ENCODE results near the gene UBB.

The UBB gene

GRCh38 chr17:16427020-16427419 lies 46.1 kb downstream of the UBB start:
- H3K9ac ChIP-seq (ENCODE audit: low read depth in 1 of 2, low read length in 2 of 2) = no peak overlapping the region
- H3K9me3 ChIP-seq (ENCODE audit: control insufficient read depth in 2 of 2, low read length in 2 of 2) = no peaks in the 10 kb centered on the region
- H3K27ac ChIP-seq (ENCODE audit: low read depth in 2 of 2, low read length in 2 of 2) = no peak overlapping the region
- H3K4me3 ChIP-seq (ENCODE audit: low read length in 2 of 2) = no peak overlapping the region
- H3K27me3 ChIP-seq (ENCODE audit: control insufficient read depth in 2 of 2, insufficient read depth in 2 of 2, low read length in 2 of 2) = no peaks in the 10 kb centered on the region
- peaks cover 3 to 19% of the 10 kb centered on the region in 2 donors for H3K36me3 ChIP-seq (ENCODE audit: control insufficient read depth in 2 of 2, insufficient read depth in 2 of 2, low read length in 2 of 2)
- no peaks in the 10 kb centered on the region for H3K4me1 ChIP-seq (ENCODE audit: control insufficient read depth in 2 of 2, insufficient read depth in 2 of 2, low read length in 2 of 2)

DNA sequence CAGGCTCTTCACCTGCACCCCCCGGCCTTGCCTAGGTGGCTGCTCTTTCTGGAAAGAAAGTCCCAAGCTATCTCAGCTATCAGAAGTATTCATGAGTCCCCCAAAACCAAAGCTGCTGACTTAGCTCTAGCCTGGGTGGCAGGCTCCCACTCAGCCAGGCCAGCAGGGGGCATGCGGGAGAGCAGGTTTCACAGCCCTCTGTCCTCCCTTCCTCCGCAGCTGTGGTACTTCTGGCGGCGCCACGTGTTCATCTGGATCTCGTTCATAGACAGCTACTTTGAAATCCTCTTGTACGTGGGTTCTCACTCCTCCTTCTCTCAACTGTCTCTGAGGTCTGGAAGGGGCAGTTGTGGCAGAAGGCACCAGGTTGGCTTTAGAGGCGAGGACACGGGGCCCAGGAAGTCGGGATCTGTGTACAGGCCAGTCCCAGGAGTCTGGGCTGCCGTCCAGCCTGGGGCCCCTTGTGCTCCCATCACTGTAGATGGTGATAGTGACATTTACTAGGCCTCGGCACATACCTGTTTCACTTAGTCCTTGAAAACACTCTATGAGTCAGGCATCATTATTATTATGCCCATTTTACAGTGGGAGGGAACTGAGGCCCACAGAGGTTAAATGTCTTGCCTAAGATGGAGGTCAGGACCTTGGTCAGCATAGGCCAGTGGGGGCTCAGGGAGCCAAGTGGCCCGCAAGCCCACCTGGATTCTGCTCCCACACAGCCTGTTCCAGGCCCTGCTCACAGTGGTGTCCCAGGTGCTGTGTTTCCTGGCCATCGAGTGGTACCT lies 47.4 kb downstream of the UBB start:
- no peaks in the 10 kb centered on the region for H3K9me3 ChIP-seq (ENCODE audit: control insufficient read depth in 2 of 2, low read length in 2 of 2)
- H3K9ac ChIP-seq (ENCODE audit: low read depth in 1 of 2, low read length in 2 of 2) = no peak overlapping the region
- peaks cover 3 to 13% of the 10 kb centered on the region in 2 donors for H3K36me3 ChIP-seq (ENCODE audit: control insufficient read depth in 2 of 2, insufficient read depth in 2 of 2, low read length in 2 of 2)
- H3K27ac ChIP-seq (ENCODE audit: low read depth in 2 of 2, low read length in 2 of 2) = no peak overlapping the region
- H3K27me3 ChIP-seq (ENCODE audit: control insufficient read depth in 2 of 2, insufficient read depth in 2 of 2, low read length in 2 of 2) = no peaks in the 10 kb centered on the region
- no peaks in the 10 kb centered on the region for H3K4me1 ChIP-seq (ENCODE audit: control insufficient read depth in 2 of 2, insufficient read depth in 2 of 2, low read length in 2 of 2)
- no peak overlapping the region for H3K4me3 ChIP-seq (ENCODE audit: low read length in 2 of 2)

DNA sequence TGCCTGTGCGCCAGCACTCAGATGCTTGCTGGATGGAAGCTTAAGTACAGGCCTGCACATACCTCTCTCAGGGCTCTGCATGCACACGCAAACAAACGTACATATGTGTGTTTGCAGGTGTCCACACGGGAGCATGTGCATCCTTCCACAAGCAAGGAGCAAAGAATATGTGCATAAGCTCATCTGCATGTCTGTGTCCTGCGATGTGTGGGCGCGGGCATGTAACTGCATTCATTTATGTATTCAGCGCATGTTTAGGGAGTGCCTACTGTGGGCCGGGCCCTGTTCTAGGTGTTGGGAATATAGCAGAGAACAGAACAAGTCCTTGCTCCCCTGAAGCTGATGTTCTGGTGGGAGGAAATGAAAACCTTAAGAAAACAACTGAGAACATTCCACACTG lies 48.2 kb downstream of the UBB start:
- H3K9me3 ChIP-seq (ENCODE audit: control insufficient read depth in 2 of 2, low read length in 2 of 2) = no peaks in the 10 kb centered on the region
- no peak overlapping the region for H3K4me3 ChIP-seq (ENCODE audit: low read length in 2 of 2)
- peaks cover 0 to 11% of the 10 kb centered on the region in 2 donors for H3K36me3 ChIP-seq (ENCODE audit: control insufficient read depth in 2 of 2, insufficient read depth in 2 of 2, low read length in 2 of 2)
- H3K27ac ChIP-seq (ENCODE audit: low read depth in 2 of 2, low read length in 2 of 2) = no peak overlapping the region
- no peak overlapping the region for H3K9ac ChIP-seq (ENCODE audit: low read depth in 1 of 2, low read length in 2 of 2)
- no peaks in the 10 kb centered on the region for H3K27me3 ChIP-seq (ENCODE audit: control insufficient read depth in 2 of 2, insufficient read depth in 2 of 2, low read length in 2 of 2)
- no peaks in the 10 kb centered on the region for H3K4me1 ChIP-seq (ENCODE audit: control insufficient read depth in 2 of 2, insufficient read depth in 2 of 2, low read length in 2 of 2)

- Histone ChIP-seq H3K4me3 (ENCODE audit: low read length in 2 of 2) (no peak overlapping the region), H3K27ac (ENCODE audit: low read depth in 2 of 2, low read length in 2 of 2) (no peak overlapping the region), H3K9me3 (ENCODE audit: control insufficient read depth in 2 of 2, low read length in 2 of 2) (no peaks in the 10 kb centered on the region), H3K27me3 (ENCODE audit: control insufficient read depth in 2 of 2, insufficient read depth in 2 of 2, low read length in 2 of 2) (no peaks in the 10 kb centered on the region), H3K36me3 (ENCODE audit: control insufficient read depth in 2 of 2, insufficient read depth in 2 of 2, low read length in 2 of 2) (peaks cover 0 to 11% of the 10 kb centered on the region in 2 donors), H3K4me1 (ENCODE audit: control insufficient read depth in 2 of 2, insufficient read depth in 2 of 2, low read length in 2 of 2) (no peaks in the 10 kb centered on the region), H3K9ac (ENCODE audit: low read depth in 1 of 2, low read length in 2 of 2) (no peak overlapping the region)
Observed at GRCh38 chr17:16430650-16431049, 49.8 kb downstream of the UBB start.

GRCh38 chr17:16432017-16432416 lies 51.1 kb downstream of the UBB start:
- Histone ChIP-seq H3K4me3 (ENCODE audit: low read length in 2 of 2) (no peak overlapping the region), H3K36me3 (ENCODE audit: control insufficient read depth in 2 of 2, insufficient read depth in 2 of 2, low read length in 2 of 2) (peaks cover 0 to 11% of the 10 kb centered on the region in 2 donors), H3K27ac (ENCODE audit: low read depth in 2 of 2, low read length in 2 of 2) (no peak overlapping the region), H3K27me3 (ENCODE audit: control insufficient read depth in 2 of 2, insufficient read depth in 2 of 2, low read length in 2 of 2) (no peaks in the 10 kb centered on the region), H3K9me3 (ENCODE audit: control insufficient read depth in 2 of 2, low read length in 2 of 2) (no peaks in the 10 kb centered on the region), H3K9ac (ENCODE audit: low read depth in 1 of 2, low read length in 2 of 2) (no peak overlapping the region), H3K4me1 (ENCODE audit: control insufficient read depth in 2 of 2, insufficient read depth in 2 of 2, low read length in 2 of 2) (no peaks in the 10 kb centered on the region)

Measured in mucosa of rectum (tissue), 2 donors.